H1 (cell line): ENCODE measurements around the gene TRMT10C. TPM values are rescaled to one million over a fixed set of nuclear protein-coding genes. Genes with fewer than 3 reads are reported as not detected.
A peak's percentile ranks its signal among the peaks of the same experiment; 100 is the strongest.

Experiments used
- BRCA1 ChIP-seq: IDR thresholded peaks from 2 replicates; pipeline ENCODE4 v1.6.1; 2012; ENCODE audit warnings: low read depth, low read length, improper control_type of control experiment
- CBX5 ChIP-seq: fragments of 300-800, 300-1000 bp; sonication (generic); IDR thresholded peaks from 2 replicates; pipeline ENCODE4 v1.7.1; 2016; ENCODE audit warnings: antibody characterized with exemption, low read length, low read depth
- CREB1 ChIP-seq: IDR thresholded peaks from 2 replicates; pipeline ENCODE4 v1.6.1; 2012; ENCODE audit warnings: inconsistent platforms
- FOSL1 ChIP-seq: IDR thresholded peaks from 2 replicates; pipeline ENCODE4 v1.6.1; 2011; ENCODE audit warnings: mild to moderate bottlenecking, low read depth, low read length, moderate library complexity; ENCODE audit not compliant: insufficient read depth
- GABPA ChIP-seq: IDR thresholded peaks from 2 replicates; pipeline ENCODE4 v1.6.1; 2011; ENCODE audit warnings: mild to moderate bottlenecking, low read length, moderate library complexity, borderline replicate concordance; ENCODE audit not compliant: insufficient read depth
- GTF2F1 ChIP-seq: IDR thresholded peaks from 2 replicates; pipeline ENCODE4 v1.6.1; 2012; ENCODE audit warnings: low read depth, low read length, improper control_type of control experiment, borderline replicate concordance
- HDAC2 ChIP-seq, 2 experiments: fragments of 300-600 bp in 1 of 2; sonication (generic) in 1 of 2; IDR thresholded peaks; 2 replicates each; pipeline ENCODE4 v1.6.1; 2011 to 2012; ENCODE audit warnings: low read depth in 2 of 2, low read length in 2 of 2, mild to moderate bottlenecking in 2 of 2, moderate library complexity in 2 of 2, borderline replicate concordance in 1 of 2, inconsistent platforms in 1 of 2
- HDAC6 ChIP-seq: IDR thresholded peaks from one replicate; pipeline ENCODE4 v1.7.1; 2012; ENCODE audit warnings: low read depth, mild to moderate bottlenecking, inconsistent platforms, low read length, moderate library complexity
- JUND ChIP-seq: IDR thresholded peaks from 2 replicates; pipeline ENCODE4 v1.6.1; 2011; ENCODE audit warnings: mild to moderate bottlenecking, improper control_type of control experiment, low read length
- KDM5A ChIP-seq: fragments of 200-600 bp; IDR thresholded peaks from 2 replicates; pipeline ENCODE4 v1.7.1; 2012; ENCODE audit warnings: mild to moderate bottlenecking, low read length, inconsistent platforms, mixed read lengths
- NRF1 ChIP-seq: IDR thresholded peaks from 2 replicates; pipeline ENCODE4 v1.6.1; 2011; ENCODE audit warnings: mild to moderate bottlenecking, low read depth, low read length, improper control_type of control experiment
- POLR2A ChIP-seq, 2 experiments: IDR thresholded peaks; 1 replicate in 1 of 2; 2 replicates in 1 of 2; pipeline ENCODE4 v1.6.1; 2011; ENCODE audit warnings: low read depth in 2 of 2, low read length in 2 of 2, mild to moderate bottlenecking in 2 of 2; ENCODE audit errors: control extremely low read depth in 1 of 2
- POLR2AphosphoS5 ChIP-seq: IDR thresholded peaks from 2 replicates; pipeline ENCODE4 v1.6.1; 2011; ENCODE audit warnings: low read depth, low read length
- RAD21 ChIP-seq, 2 experiments: IDR thresholded peaks in 1 of 2; conservative IDR thresholded peaks in 1 of 2; 2 replicates each; pipeline ENCODE4 v1.6.1; 2011; ENCODE audit warnings: low read depth in 2 of 2, low read length in 2 of 2, improper control_type of control experiment in 1 of 2, inconsistent platforms in 1 of 2, mild to moderate bottlenecking in 1 of 2, moderate library complexity in 1 of 2
- SAP30 ChIP-seq: fragments of 300-600 bp; sonication (generic); IDR thresholded peaks from 2 replicates; pipeline ENCODE4 v1.7.1; 2012; ENCODE audit warnings: low read length, moderate library complexity, mild to moderate bottlenecking, inconsistent platforms; ENCODE audit not compliant: insufficient read depth, insufficient replicate concordance
- SIN3A ChIP-seq, 2 experiments: IDR thresholded peaks in 1 of 2; conservative IDR thresholded peaks in 1 of 2; 2 replicates each; pipeline ENCODE4 v1.6.1; 2011 to 2012; ENCODE audit warnings: low read length in 2 of 2, improper control_type of control experiment in 1 of 2, low read depth in 1 of 2, mild to moderate bottlenecking in 1 of 2
- SP1 ChIP-seq: IDR thresholded peaks from 2 replicates; pipeline ENCODE4 v1.6.1; 2011; ENCODE audit warnings: low read depth, low read length
- SP2 ChIP-seq: IDR thresholded peaks from 2 replicates; pipeline ENCODE4 v1.6.1; 2012; ENCODE audit warnings: mild to moderate bottlenecking, low read length, inconsistent platforms
- SP4 ChIP-seq: IDR thresholded peaks from 2 replicates; pipeline ENCODE4 v1.6.1; 2012; ENCODE audit warnings: low read length, inconsistent platforms
- SRF ChIP-seq: IDR thresholded peaks from 2 replicates; pipeline ENCODE4 v1.6.1; 2011; ENCODE audit warnings: mild to moderate bottlenecking, low read depth, low read length, moderate library complexity
- TAF1 ChIP-seq: IDR thresholded peaks from 2 replicates; pipeline ENCODE4 v1.6.1; 2011; ENCODE audit warnings: mild to moderate bottlenecking, low read depth, low read length
- TBP ChIP-seq: IDR thresholded peaks from 2 replicates; pipeline ENCODE4 v1.6.1; 2011; ENCODE audit warnings: low read depth, low read length, improper control_type of control experiment
- TEAD4 ChIP-seq: IDR thresholded peaks from 2 replicates; pipeline ENCODE4 v1.6.1; 2012; ENCODE audit warnings: low read depth, low read length, inconsistent platforms, mixed read lengths
- USF2 ChIP-seq: IDR thresholded peaks from 2 replicates; pipeline ENCODE4 v1.6.1; 2011; ENCODE audit warnings: low read length, improper control_type of control experiment
- polyA plus RNA-seq, 7 experiments: library from polyadenylated mRNA; depleted of rRNA in 3 of 7; stranded (reverse) in 5 of 7; unstranded in 2 of 7; fragments of >200 nt in 5 of 7; fragments of 200-250 nt in 2 of 7; gene quantifications; 1 replicate in 5 of 7; 2 replicates in 1 of 7; 4 replicates in 1 of 7; pipeline versions ENCODE4 v1.2.1 to v1.2.3, GENCODE V29; 2011 to 2013; ENCODE audit warnings: missing spikeins in 2 of 7, mixed read lengths in 2 of 7
- total RNA-seq: library from RNA; stranded (reverse); fragmentation: NEBNext Ultra II Directional; extraction: Animal tissue kit (Norgen Biotek cat#: 25700); gene quantifications from 2 replicates; pipeline ENCODE4 v1.2.1, GENCODE V29; 2021

Gene TRMT10C
- total and polyA plus RNA-seq, 2 of the 8 experiments (the other 6 are each of a cell fraction or from before 2014, with no cell fraction given): 27.4 to 55.9 TPM

GRCh38 chr3:101529816-101530685, 31.6 kb upstream of the TRMT10C start (continued):
- TF ChIP-seq GABPA: no peak
- no peak for TF ChIP-seq BRCA1
- TF ChIP-seq SP1: peak; percentile 88
- no peak for TF ChIP-seq GTF2F1
- no peak for TF ChIP-seq SRF
- no peak for TF ChIP-seq SP4
- TF ChIP-seq POLR2A (IDR thresholded peaks at IDR 0.05; ENCODE audit: control extremely low read depth in 1 of 2, low read depth in 2 of 2, low read length in 2 of 2): peak; percentile 67 to 88
- TF ChIP-seq TBP: peak; percentile 76
- TF ChIP-seq TEAD4: 0 out of 2 replicates have a peak, but pooled peaks have one; percentile 9
- TF ChIP-seq CBX5: no peak
- peak; percentile 22 to 25 for TF ChIP-seq RAD21 (IDR thresholded peaks at IDR 0.05 in 1 of 2, conservative IDR thresholded peaks at IDR 0.05 in 1 of 2; ENCODE audit: low read depth in 2 of 2, low read length in 2 of 2)
- TF ChIP-seq HDAC6: no peak
- peak; percentile 15; the same call in 1 of the 2 replicates for TF ChIP-seq NRF1
- no peak for TF ChIP-seq USF2
- TF ChIP-seq POLR2AphosphoS5: peak; percentile 59; the same call in 1 of the 2 replicates
- no peak for TF ChIP-seq HDAC2 (IDR thresholded peaks at IDR 0.05; ENCODE audit: borderline replicate concordance in 1 of 2, low read depth in 2 of 2, low read length in 2 of 2)
- TF ChIP-seq JUND: peak; percentile 46; the same call in 1 of the 2 replicates
- peak; percentile 27; the same call in 1 of the 2 replicates for TF ChIP-seq CREB1
- no peak for TF ChIP-seq SIN3A (conservative IDR thresholded peaks at IDR 0.05 in 1 of 2, IDR thresholded peaks at IDR 0.05 in 1 of 2; ENCODE audit: low read depth in 1 of 2, low read length in 2 of 2)
- no peak for TF ChIP-seq SP2
- TF ChIP-seq FOSL1: no peak
- TF ChIP-seq SAP30: no peak
- TF ChIP-seq KDM5A: no peak
- peak; percentile 83 for TF ChIP-seq TAF1
